Measurements from ENCODE around the gene CAND2.
A peak's percentile ranks its signal among the peaks of the same experiment; 100 is the strongest.

Gene CAND2

DNA sequence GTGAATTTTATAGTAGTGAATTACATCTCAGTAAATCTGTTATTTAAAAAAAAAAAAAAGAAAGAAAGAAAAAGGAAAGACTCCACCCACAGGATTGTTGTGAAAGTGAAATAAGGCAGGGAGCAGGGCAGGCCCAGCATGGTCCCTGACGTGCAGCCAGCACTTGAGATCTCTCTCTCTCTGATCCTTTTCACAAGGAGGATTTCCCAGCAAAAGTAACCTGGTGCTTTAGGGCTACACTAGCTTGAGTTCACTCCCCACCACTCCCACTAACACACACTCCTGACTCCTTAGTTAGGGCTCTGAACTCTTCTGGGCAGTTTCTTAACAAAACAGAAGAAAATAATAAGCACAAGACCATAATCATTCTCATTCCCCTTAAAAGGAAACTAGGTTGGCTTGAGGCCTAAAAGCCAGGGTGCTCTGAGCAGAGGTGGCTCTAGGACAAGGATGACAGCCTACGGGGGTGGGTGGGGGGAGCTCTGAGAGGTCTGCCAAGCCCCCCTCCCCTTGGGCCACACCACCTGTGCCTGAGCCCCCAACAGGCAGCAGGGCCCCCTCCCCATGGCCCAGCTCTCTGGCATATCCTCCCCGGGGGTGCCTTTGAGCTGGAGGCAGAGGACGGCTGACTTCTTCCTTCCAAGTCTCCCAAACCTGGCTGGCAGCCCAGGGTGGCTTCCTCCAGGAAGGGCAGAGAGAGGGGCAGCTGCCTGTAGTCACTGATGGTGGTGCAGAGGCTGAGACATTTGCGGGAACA lies 38.3 kb upstream of the CAND2 start:
- TF ChIP-seq, protein P1, sequence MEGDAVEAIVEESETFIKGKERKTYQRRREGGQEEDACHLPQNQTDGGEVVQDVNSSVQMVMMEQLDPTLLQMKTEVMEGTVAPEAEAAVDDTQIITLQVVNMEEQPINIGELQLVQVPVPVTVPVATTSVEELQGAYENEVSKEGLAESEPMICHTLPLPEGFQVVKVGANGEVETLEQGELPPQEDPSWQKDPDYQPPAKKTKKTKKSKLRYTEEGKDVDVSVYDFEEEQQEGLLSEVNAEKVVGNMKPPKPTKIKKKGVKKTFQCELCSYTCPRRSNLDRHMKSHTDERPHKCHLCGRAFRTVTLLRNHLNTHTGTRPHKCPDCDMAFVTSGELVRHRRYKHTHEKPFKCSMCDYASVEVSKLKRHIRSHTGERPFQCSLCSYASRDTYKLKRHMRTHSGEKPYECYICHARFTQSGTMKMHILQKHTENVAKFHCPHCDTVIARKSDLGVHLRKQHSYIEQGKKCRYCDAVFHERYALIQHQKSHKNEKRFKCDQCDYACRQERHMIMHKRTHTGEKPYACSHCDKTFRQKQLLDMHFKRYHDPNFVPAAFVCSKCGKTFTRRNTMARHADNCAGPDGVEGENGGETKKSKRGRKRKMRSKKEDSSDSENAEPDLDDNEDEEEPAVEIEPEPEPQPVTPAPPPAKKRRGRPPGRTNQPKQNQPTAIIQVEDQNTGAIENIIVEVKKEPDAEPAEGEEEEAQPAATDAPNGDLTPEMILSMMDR (IDR thresholded peaks at IDR 0.05; ENCODE audit: low read depth, low read length, missing control alignments), result peak; percentile 6
- in situ Hi-C loops (cut with HindIII; ENCODE audit: low sequenced_read_pairs), result no loop called here
- DNase-seq (ENCODE audit: low read depth), result peak; percentile 59
- no peak overlapping the region for H3K4me3 ChIP-seq (ENCODE audit: low read depth, low read length)

DNA sequence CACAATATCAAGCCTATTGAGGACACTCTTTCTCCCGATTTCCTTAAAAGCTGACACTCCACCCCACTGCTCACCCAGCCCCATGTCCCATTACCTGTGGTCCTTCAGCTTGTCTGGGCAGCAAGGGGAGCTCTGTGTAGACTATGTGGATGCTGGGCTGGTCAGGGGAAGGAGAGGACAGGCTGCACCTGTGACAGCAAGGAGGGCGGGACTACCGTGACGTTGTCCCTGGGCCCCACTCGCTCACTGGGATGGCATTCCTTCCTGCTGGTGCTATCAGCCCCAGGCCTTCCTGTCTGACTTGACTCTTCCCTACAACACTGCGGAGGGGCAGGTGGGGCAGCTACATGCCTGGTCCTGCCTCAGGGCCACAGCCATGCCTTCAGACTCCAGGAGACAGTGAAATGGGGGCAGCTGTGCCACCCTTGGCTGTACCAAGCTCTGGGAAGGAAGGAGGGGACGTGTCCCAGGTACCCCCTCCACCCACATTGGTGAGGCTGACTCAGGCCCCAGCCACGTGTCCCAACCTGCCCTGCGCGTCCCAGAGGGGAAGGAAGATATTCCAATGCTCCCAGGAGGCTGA lies 37.3 kb upstream of the CAND2 start, which contains the start of gene TMEM40:
Gene TMEM40, minus strand, starts transcription at position 163 of the 583 bp plus-strand sequence. CDS start 9,427 bp downstream, outside the sequence.
- DNase-seq (ENCODE audit: low read depth), result no peak
- no peak within 1 kb of the TSS for H3K4me3 ChIP-seq (ENCODE audit: low read depth, low read length)
- TF ChIP-seq, protein P1 (IDR thresholded peaks at IDR 0.05; ENCODE audit: low read depth, low read length, missing control alignments), result no peak
- in situ Hi-C loops (cut with HindIII; ENCODE audit: low sequenced_read_pairs), result no loop called here

DNA sequence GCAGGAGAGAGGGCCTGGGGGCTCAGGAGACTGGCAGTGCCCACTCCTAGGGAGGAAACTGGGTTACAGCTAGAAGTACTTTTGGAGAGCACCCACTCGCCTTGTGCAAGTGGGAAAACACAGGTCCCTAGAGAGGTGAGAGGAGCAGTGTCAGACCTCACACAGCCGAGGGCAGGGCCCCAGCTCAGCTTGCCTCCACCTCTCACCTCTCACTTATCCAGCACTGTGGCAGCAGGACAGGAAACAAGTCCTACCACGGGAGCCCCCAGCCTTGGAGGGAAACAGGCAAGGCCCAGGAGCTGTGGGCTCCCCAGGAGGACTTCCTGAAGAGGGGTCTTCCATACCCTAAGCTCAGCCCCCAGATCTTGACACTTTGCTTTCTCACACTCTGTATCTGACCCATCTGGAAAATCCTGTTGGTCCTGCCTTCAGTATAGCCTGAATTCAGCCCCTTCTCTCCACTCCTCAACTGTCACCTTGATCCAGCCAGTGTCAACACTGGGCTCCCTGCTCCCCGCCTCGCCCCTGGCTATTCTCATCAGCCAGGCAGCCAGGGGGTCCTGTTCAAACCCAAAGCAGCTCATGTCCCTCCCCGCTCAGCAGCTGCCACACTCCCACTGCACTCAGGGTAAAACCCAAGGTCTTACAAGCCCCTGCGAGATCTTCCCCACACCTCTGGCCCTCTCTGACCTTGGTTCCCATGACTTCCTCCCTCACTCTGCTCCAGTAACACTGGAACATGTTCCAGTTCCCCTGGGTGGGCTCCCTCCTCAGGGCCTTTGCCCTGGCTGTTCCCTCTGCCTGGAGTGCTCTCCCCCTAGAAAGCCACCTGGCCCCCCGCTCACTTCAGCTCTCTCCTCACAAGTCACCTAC lies 36.6 kb upstream of the CAND2 start:
- TF ChIP-seq, protein P1 (IDR thresholded peaks at IDR 0.05; ENCODE audit: low read depth, low read length, missing control alignments), result no peak
- in situ Hi-C loops (cut with HindIII; ENCODE audit: low sequenced_read_pairs), result no loop called here
- H3K4me3 ChIP-seq (ENCODE audit: low read depth, low read length), result no peak overlapping the region
- no peak for DNase-seq (ENCODE audit: low read depth)

DNA sequence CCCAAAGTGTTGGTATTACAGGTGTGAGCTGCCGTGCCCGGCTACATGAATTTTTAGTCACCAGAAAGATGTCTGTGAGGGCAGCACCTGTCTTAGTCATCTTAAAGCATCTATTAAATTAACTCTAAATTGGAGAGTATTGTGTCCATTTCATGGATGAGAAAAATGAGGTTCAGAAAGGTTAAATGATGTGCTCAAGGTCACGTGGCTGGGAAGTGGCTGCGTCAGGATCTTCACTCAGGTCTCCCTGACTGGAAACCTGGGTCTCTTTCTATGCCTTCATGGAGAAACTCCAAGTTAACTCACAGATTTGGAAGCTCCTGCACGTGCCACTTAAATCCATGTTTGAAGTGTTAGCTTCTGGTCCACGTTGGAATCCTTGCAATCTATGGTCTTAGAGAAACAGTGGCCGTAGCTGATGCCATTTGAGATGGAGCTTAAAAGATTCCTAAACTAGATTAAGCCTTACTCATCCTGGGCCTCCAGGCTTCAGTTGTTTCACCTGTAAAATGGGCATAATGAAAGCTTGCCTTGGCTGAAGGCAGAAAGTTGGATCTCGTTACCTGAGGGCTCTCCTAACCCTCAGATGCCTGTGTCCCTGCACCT lies 32.2 kb upstream of the CAND2 start:
- TF ChIP-seq, protein P1 (IDR thresholded peaks at IDR 0.05; ENCODE audit: low read depth, low read length, missing control alignments), result no peak
- in situ Hi-C loops (cut with HindIII; ENCODE audit: low sequenced_read_pairs), result no loop called here
- H3K4me3 ChIP-seq (ENCODE audit: low read depth, low read length), result no peak overlapping the region
- no peak for DNase-seq (ENCODE audit: low read depth)

DNA sequence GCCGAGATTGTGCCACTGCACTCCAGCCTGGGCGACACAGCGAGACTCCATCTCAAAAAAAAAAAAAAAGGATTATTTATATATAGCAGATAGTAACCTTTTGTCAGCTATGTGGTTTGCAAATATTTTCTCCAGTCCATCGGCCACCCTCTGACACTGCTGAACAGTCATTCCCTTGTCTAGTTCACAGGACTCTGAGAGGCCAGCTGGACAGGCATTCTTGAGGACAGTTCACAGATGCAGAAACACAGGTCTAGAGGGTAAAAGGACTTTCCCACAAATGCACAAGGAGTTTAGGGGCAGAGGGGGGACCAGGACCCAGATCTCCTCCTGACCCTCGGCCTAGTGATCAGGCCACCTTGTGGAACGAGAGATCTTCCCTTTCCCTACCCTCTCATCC lies 29.9 kb upstream of the CAND2 start:
- TF ChIP-seq, protein P1 (IDR thresholded peaks at IDR 0.05; ENCODE audit: low read depth, low read length, missing control alignments), result no peak
- DNase-seq (ENCODE audit: low read depth), result no peak
- no peak overlapping the region for H3K4me3 ChIP-seq (ENCODE audit: low read depth, low read length)
- in situ Hi-C loops (cut with HindIII; ENCODE audit: low sequenced_read_pairs), result no loop called here

All from astrocyte of the cerebellum (primary cell).